ENCODE results near the gene GTF2A1L.
"Not testable (repeated sequence)": the region's sequence is repeated elsewhere in the genome, so short reads cannot be mapped to it uniquely, and the experiment has no call there.

Gene GTF2A1L, protein sequence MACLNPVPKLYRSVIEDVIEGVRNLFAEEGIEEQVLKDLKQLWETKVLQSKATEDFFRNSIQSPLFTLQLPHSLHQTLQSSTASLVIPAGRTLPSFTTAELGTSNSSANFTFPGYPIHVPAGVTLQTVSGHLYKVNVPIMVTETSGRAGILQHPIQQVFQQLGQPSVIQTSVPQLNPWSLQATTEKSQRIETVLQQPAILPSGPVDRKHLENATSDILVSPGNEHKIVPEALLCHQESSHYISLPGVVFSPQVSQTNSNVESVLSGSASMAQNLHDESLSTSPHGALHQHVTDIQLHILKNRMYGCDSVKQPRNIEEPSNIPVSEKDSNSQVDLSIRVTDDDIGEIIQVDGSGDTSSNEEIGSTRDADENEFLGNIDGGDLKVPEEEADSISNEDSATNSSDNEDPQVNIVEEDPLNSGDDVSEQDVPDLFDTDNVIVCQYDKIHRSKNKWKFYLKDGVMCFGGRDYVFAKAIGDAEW

DNA sequence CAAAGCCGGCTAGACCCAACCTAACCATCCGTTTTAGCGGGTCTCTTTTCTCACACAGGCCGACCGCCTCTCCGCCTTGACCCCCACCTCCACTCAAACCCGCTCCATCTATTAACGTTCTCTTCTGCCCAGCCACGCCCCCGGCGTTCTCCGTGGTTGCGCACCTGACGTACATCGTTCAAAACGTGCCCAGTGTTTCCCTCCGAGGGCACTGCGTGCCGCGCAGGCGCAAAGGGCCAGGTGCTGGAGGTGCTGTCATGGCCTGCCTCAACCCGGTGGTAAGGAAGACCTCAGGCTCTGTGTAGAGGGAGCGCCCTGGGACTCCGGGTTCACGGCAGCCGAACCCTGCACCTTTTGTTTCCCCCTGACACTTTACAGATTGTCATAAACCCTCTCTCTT, at the start of gene GTF2A1L:
GTF2A1L (plus strand) TSS at position 239 of the 400 bp plus-strand sequence; CDS start at position 258, 19 bp downstream.
- no peak for DNase-seq (ENCODE audit: low read depth)

DNA sequence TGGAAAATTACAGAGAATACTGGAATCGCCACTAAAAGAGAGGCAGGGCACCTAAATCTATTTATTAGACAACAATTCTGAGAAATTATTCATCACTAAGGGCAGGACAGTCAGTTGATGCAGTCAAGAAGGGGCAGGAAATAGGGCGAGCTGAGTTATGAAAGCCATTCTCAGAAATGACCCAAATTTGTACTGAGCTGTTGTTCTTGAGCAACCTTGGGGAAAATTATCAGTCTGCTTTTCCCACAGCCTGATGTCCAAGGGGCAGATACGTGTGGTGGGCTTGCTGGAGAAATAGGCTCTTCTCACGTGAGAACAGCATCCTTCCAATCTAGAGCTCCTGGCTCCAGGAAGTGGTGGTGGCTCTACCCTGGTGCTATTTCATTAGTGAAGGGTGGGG, 49.1 kb upstream of the GTF2A1L start:
- DNase-seq (ENCODE audit: low read depth) = no peak

DNA sequence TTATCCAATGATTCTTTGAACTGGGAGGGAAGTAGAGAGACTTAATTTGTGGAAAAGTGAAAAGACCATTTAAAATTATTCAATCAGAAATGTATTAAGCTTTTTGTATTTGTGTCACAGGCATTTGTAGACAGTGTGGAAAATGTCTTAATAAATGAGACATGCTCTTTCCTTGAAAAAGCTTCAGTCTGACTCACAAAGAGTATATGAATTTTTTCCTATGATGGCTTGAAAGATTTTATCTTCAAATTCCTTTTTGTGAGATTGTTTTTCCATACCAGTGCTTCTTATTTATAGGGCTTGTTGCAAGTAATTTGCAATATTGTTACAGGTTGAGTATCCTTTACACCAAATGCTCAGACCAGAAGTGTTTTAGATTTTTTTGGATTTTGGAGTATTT, 48.2 kb upstream of the GTF2A1L start:
- no peak for DNase-seq (ENCODE audit: low read depth)

DNA sequence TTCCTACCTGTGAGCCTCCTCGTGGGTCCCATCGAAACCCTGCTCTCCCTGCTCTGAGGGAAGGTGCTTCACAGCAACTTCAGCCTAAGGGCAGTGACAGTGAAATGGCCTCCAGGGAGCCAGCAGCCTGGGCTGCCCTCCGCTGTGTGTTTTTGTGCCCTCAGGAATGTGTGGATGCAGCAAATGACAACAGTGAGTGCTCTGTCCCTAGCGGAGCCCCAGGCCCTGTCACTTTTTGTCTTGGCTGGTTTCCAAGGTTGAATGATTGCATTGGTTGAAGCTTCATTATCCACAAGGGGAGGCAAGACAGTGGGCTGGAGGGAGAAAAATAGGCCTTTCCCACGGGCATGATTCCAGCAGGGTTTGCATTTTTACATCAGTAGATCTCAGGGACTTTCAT, 44.8 kb upstream of the GTF2A1L start:
- no peak for DNase-seq (ENCODE audit: low read depth)

DNA sequence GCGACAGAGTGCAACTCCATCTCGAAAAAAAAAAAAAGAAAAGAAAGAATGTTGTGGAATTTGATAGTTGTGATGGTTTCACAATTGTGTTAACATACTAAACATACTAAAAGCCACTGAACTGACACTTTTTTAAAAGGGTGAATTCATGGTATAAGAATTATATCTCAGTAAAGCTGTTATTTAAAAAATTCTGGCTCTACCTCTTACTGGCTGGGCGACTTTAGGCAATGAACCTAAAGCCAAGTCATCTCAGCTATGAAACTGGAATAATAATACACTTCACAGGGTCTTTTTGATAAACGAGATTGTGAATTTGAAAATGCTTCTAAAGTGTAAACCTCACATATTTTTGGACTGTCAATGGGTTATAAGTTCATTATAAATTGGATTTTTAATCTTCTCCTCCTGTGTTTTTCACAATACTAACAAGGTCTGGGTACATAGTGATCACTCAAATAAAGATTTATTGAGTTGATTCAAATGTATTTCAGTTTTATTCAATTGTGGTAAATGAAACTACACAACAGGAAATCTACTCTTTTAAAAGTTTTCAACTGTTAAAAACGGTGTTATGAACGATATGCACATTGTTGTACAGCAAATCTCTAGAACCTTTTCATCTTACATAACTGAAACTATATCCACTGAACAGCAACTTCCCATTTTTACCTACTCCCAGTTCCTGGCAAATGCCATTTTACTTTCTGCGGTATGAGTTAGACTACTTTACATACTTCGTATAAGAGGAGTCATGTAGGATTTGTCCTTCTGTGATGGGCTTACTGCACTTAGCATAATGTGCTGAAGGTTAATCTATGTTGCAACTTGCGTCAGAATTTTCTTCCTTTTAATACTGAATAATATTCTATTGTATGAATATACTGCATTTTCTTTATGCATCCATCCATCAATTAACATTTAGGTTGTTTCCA, 43.0 kb upstream of the GTF2A1L start:
- DNase-seq (ENCODE audit: low read depth) = no peak

DNA sequence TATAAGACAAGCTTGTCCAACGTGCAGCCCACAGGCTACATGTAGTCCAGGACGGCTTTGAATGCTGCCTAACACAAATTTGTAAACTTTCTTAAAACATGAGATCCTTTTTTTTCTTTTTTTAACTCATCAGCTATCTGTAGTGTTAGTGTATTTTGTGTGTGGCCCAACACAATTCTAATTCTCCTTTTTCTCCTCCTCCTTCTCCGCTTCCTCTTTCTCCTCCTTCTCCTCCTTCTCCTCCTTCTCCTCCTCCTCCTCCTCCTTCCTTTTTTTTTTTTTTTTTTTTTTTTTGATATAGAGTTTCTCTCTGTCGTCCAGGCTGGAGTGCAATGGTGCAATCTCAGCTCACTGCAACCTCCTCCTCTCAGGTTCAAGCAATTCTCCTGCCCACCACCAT, 39.3 kb upstream of the GTF2A1L start:
- DNase-seq (ENCODE audit: low read depth) = no peak

DNA sequence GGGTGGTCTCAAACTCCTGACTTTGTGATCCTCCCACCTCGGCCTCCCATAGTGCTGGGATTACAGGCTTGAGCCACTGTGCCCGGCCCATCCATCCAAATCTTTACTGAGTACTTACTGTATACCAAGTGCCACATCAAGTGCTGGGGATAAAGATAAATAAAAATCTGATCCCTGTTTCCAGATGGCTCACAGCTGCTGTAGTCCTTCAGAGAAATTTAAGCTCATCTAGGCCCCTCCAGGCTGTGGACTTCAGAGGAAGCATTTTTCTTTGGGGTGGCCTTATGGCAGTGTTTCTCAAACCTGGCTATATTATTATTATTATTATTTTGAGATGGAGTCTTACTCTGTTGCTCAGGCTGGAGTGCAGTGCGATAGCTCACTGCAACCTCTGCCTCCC, 33.7 kb upstream of the GTF2A1L start:
- no peak for DNase-seq (ENCODE audit: low read depth)

DNA sequence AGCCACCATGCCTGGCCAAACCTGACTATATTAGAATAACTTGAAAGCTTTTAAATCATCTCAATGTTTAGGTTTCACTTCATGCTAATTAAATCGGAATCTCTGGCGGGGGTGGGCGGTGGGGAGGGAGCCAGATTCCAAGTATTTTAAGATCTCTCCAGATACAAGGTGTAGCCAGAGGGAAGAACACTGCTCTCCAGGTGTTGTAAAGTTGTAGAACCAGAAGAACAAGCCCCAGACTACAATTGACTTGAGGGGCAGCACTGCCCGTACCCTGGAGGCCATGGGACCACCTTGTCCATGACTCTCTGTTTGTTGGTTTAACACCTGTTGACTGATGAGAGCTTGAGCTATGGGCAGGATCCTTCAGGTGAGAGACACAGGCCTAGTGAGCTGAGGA, 33.1 kb upstream of the GTF2A1L start:
- DNase-seq (ENCODE audit: low read depth) = no peak

DNA sequence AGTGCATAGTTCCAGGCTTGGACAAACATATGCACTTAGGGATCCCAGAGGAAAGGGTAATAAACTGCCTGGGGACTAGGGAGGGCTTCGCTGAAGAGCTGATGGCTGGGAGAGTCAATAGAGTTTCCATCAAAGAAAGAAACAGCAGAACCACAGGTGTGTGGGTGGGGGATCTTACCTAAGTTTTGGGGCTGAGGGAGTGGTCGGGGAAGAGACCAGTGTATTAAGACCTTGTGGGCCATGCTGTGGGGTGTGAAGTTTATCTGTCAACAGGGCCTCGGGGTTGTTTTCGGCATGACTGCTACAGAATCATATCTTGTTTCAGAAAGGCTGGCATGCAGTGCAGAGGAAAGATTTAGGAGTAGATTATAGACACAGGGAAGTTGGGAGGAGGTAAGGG, 31.2 kb upstream of the GTF2A1L start:
- DNase-seq (ENCODE audit: low read depth) = no peak

DNA sequence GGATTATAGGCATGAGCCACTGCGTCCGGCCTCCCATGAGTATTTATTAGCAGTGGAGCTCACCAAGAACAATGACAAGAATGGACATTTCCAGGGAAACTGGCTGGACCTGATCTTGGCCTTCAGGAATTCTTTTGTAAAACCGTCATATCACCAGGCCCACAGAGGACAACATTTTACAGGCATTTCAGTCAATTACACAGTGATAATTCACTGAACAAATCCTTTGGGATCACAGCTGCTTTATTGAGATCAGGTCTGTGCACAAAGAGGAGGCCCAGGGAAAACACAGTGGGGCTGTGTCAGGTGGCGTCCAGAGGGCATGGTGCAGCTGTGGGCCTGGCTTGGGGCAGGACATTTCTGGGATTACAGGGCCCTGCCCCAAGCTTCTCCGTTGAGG, 30.1 kb upstream of the GTF2A1L start:
- no peak for DNase-seq (ENCODE audit: low read depth)

DNA sequence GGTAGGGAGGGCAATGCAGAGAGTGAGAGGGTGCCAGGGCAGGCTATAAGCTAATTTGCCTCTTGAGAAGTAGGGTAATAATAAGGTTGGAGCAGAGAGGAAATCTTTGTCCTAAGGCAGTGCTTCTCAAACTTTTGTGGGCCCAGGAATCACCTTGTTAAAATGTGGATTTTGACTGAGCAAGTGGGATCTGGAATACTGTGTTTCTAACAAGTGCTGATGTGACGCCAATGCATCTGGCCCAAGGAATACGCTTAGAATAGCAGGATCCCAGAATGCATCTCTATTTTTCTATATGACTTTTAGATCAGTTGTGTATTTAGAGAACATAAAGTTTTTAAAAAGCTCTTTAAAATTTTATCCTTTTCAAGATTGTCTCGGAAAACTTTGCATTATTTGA, 29.7 kb upstream of the GTF2A1L start:
- no peak for DNase-seq (ENCODE audit: low read depth)

DNA sequence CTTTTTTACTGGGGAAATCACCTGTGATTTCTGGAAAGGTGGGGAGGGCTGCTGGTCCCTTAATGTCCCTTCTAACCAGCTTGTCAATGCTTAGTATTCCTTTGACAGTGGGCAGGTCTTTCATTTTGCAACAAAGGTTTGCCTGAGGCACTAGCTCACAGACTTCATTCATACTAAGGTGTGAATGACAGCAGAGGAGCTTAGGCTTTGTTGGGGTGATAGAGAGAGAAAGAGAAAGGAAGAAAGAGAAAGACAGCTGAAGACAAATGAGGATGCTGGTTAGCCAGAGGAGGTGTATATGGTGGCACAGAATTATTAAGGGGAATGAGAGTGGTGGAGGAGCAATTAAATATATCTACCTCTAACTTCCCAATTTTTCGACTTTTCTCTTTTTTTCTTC, 28.9 kb upstream of the GTF2A1L start:
- no peak for DNase-seq (ENCODE audit: low read depth)

DNA sequence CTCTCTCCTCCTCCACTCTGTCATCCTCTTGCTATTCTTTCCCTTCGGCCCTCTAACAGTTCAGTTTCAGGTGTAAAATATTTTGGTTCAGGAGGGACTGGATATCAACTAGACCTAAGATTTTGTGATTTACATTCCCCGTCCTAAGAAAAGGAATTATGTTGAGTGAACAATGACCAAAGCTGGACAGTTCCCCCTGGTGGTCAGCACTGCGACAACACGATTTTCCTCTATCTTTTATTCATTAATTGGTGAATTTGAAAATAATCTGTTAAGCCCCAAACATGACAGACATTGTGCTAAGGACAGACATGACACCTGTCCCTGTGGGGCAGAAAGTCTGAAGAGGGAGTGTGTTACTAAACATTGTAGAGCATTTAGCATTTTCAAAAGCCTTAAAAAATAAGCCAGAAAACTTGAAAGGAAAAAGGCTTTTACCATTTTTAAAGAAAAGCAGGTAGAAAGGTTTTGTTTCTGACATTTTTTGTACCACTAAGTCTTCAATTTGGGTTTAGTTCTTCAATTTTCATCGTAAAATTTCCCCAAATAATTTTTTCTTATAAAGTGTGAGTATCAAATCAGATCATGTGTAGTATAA, 28.4 kb upstream of the GTF2A1L start:
- DNase-seq (ENCODE audit: low read depth) = no peak

DNA sequence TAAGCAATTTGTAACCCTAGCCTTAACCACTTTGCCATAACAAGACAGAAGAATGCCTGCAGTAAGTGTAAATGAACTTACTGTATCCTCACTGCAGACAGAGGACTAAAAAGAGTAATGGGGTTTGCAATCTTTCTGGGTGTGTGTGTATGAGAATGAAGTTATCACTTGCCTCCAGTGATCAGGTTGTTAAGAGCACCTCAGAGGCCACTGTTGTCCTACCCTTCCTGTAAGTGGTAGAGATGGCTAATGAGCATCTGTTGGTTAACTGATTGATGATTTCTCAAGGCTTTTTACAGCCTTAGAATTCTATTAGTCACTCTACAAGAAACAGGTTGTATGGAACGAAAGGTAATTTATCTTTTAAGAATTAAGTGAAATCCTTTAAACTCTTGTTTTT, 27.6 kb upstream of the GTF2A1L start:
- DNase-seq (ENCODE audit: low read depth) = no peak

DNA sequence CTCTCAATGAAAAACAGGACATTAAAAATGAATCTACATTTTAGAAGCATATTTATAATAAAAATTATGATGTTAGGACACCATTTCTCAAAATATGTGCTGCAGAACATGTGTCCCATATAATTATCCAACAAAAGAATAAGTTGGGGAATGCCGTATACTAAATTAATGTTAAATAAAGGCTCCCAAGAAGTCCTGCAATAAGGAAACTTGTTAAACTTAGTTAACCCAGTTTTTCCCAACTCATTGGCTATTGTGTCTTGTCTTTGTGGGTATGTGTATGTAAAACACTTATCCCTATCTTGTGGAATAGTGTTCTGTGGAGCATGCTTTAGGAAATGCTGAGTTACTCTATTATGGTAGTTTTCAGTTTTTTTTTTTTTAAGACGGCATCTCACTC, 25.6 kb upstream of the GTF2A1L start:
- DNase-seq (ENCODE audit: low read depth) = no peak

DNA sequence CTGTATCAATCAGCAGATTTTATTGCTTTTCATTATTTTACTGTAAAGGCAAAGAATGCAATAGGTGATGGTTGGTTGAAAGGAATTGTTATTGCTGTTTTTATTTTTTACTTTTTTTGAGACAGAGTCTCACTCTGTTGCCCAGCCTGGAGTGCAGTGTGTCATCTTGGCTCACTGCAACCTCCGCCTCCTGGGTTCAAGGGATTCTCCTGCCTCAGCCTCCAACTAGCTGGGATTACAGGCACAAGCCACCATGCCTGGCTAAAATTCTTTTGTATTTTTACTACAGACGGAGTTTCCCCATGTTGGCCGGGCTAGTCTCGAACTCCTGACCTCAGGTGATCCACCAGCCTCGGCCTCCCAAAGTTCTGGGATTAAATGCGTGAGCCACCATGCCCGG, 20.9 kb upstream of the GTF2A1L start:
- not testable (repeated sequence) for DNase-seq (ENCODE audit: low read depth)

DNA sequence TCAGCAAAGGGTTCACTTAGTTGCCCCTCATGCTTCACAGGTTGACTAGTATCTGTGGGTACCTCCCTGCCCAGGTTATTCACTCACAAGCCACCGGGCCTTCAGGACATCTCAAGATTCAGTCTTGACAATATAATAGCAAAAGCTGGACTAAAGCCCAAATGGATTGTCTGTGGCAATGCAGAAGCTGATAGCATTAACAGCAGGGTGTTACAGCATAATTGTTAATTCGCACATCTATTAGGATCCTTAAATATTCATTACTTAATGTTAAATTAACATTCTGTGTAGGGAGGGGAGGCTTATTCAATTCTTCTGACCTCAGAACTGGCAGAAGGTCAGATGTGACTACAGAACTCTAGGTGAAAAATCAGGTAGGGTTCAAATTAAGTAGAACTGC, 20.2 kb upstream of the GTF2A1L start:
- DNase-seq (ENCODE audit: low read depth) = no peak

DNA sequence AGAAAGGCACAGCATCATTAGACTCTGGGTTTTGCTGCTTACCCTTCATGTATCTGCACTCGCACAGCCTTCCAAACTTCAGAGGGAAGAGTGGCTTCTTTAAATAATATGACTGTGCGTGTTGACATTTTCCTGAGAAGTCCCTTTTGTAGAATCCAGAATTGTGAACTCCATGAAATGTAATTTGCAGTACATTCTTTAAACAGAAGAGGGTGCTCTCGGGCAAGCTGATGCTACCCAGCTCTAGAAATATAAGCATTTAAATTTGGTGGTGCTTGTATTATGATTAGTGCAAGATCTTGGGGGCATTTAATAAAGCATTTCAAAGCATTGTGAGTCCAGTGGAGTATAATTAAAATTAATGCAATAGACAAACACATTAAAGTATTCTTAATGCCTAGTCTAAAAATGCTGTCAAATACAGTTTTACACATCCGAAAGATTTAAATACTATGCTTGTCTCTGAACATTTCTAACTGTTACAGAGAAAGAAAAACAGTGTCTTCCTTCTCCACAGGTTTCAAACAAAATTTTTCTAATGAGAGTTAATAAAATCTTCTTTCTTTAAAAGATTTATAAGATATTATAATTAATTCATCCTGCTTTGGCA, 17.3 kb upstream of the GTF2A1L start:
- no peak for DNase-seq (ENCODE audit: low read depth)

DNA sequence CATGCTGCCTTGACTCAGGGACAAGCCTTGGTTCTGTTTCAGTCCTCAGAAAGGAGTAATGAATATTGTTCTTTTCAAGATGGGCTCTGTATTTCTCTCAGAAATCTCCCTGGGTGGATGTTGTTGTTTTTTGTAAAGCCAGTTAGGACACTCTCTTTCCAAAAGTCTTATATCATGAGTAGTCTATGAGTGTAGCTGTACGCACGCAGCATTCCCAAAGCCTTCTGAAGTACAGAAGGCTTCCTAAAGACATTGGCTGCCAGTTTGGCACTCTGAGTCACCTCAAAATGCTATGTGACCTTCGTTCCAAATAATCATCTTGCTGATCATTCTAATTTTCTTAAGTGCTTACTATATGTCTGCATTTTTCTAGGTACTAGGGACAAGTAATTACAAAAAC, 16.7 kb upstream of the GTF2A1L start:
- no peak for DNase-seq (ENCODE audit: low read depth)

DNA sequence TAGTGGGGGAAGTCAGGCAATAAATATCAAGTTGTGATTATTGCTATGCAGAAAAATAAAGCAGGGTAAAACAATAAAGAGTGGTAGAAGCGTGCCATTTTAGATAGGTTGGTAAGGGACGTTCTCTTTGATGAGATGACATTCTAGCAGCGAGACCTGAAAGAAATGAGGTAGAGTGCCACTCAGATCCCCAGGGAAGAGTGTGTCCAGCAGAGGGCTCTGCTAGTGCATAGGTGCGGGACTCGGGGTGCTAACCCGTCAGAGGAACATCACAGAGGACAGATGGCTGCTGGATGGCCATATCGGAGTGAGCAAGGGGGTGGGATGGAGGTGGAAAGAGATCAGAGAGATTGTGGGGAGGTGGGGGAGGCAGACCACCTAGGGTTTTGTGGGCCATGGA, 16.3 kb upstream of the GTF2A1L start:
- no peak for DNase-seq (ENCODE audit: low read depth)

DNA sequence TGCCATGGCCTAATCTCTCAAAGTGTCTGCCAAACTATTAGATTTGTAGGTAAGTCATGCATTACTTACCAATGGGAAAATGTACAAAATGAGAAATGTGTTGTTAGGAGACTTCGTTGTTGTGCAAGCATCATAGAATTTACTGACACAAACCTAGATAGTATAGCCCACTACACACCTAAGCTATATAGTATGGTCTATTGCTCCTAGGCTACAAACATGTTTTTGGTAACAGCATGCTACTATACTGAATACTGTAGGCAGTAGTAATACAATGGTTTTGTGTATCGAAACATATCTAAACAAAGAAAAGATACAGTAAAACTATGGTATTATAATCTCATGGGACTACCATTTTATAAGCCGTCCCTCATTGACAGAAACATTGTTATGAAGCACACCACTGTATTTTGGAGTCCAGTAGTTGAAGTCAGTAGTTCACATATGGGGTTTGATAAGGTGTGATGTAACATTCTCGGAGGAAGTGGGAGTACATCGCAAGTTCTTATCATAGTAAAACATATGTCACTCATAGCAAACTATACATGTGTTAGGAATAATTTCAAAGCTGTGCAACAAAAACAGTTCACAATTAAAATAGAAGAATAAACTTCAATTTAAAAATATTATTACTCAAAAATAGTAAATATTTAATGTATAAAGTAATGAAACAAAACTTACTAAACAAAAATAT, 12.0 kb upstream of the GTF2A1L start:
- no peak for DNase-seq (ENCODE audit: low read depth)

All from stimulated activated CD8-positive, alpha-beta memory T cell treated with anti-CD3 and anti-CD28 coated beads, Interleukin-15, amount 100 ng/mL, for 1 hour (primary cell).